Measurements from ENCODE around the gene DKKL1.

DNA sequence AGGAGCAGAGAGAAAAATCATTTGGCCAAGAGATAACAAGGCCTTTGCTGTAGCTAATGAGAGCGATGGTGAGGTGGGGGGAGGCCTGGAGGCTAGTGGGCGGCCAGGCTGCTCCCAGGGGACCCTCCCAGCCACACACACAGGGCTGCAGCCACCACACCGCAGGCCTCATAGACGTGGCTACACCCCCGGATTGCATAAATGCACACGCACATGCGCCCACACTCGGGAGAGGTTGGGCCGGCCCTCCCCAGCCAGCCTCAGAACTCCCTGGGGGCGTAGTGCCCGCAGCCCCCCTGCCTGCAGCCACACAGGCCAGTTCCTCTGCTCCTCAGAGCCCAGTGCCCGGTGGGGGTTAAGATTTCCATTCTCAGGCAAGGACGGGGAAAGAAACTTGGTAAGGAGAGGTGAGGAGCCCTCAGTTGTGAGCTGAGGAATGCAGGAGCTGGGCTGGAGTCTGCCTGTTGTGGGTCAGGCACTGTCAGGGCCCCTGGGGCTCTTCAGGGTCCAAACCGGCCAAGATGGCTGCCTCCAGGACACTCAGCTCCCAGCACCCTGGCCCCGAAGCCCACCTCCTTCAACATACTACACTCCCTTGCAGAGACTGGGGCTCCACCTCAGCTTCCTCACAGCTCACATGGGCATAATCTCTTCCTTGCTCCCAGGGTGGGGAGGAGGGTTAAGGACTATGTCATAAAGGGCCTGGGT is 51.6 kb downstream of the DKKL1 start:
- TF ChIP-seq POLR2A (IDR thresholded peaks at IDR 0.05) (no peak), CTCF (IDR thresholded peaks at IDR 0.05) (no peak), EP300 (IDR thresholded peaks at IDR 0.05) (no peak)
